Upper lobe of left lung (tissue), 4 donors: ENCODE measurements around the gene SLC36A4.

Source experiments
- CTCF ChIP-seq, 6 experiments: fragments of 450-650 bp in 4 of 6; fragments of 200-600 bp in 2 of 6; sonication (generic) in 2 of 6; IDR thresholded peaks; one replicate each; pipeline ENCODE4 v1.5.1; 2016 to 2019; ENCODE audit warnings: antibody characterized with exemption in 6 of 6
- EP300 ChIP-seq, 4 donors: sonication (generic); formaldehyde crosslinking; IDR thresholded peaks; one replicate each; pipeline ENCODE4 v1.5.1; 2017; ENCODE audit warnings: antibody characterized with exemption in 4 of 4, control low read depth in 2 of 4
- POLR2AphosphoS5 ChIP-seq, 2 donors: sonication (generic); formaldehyde crosslinking; IDR thresholded peaks; one replicate each; pipeline ENCODE4 v1.5.1; 2017; ENCODE audit warnings: antibody characterized with exemption in 2 of 2

DNA sequence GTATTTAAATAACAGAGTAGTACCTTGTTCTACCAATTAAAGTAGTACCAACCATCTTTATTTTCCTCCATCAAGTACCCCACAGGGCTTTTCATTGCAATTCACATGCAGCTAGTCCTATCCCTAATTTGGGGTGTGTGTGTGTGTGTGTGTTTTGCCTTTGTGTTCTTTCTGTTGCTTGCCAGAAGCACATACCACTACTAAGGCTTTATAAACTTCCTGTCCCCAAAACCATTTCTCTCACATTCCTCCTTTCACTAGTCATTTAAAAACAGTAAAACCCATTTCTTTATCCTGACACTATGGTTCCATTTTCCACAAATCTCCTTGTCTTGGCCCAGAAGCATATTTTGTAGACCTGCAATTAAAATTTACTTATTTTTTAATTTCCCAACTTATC lies 54.6 kb downstream of the SLC36A4 start:
- TF ChIP-seq CTCF (IDR thresholded peaks at IDR 0.05): no peak
- no peak for TF ChIP-seq EP300 (IDR thresholded peaks at IDR 0.05)
- TF ChIP-seq POLR2AphosphoS5 (IDR thresholded peaks at IDR 0.05): no peak
